ENCODE measurements around the gene ABI3BP.

The ABI3BP gene

DNA sequence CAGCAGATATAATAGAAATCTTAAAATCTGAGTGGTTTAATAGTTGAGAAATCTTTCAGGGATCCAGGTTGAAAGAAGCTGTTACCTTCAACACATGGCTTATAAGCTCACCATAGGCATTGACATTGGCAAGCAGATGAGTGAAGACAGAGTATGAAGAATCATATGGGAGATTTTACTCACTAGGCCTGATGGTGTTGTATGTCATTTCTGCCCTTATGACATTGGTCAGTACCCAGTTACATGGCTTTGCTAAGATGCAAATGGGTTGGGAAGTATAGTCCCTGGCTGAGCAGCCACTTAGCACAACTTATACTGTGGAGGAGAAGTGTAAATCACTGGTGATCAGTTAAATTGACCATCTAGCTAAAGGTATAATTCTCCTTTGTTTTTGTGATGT, 278.0 kb downstream of the ABI3BP start:
- DNase-seq: no peak

- DNase-seq: peak; percentile 10
Measured at GRCh38 chr3:100710261-100710968, 282.8 kb downstream of the ABI3BP start.

GRCh38 chr3:100709842-100710260, 283.4 kb downstream of the ABI3BP start:
- no peak for DNase-seq

DNA sequence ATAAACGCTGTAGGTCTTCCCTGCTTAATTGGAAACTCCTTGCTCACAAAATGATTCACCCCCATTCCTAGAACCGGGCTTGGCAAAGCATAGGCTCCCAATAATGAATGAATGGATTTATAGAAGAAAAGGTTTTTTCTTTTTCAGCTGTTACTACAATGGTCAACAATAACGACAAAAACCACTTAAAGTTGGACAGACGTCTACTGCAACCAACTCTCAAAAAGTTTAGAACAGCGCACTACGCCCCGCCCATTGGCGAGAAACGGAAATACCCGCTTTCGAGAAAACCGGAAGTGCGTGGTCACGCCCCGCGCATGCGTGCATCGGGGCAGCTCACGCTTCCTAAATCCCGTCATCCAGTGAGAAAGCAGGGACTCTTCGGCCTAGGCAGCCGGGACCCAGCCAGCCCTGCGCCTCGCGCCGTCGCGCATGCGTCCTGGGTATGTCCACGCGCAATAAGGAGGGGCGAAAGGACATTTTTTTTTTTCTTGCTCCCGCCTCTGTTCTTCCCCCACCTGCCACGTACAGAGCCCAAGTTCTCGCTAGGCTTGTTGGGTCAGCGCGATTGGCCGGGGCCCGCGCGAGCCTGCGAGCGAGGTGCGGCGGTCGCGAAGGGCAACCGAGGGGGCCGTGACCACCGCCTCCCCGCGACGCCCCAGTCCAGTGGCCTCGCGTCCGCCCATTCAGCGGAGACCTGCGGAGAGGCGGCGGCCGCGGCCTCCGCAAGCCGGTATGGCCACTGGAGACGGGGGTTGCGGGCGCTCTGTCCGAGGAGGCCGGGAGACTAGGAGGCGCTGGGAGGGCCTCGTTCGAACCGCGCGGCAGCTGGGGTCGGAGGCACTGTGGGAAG, 284.0 kb downstream of the ABI3BP start, which contains the start of gene TFG:
Gene TFG (plus strand): TSS at position 506 of the 853 bp plus-strand sequence. CDS start 4,192 bp downstream, outside the sequence.
- peak; percentile 98 for DNase-seq

GRCh38 chr3:100708644-100708988, 284.6 kb downstream of the ABI3BP start:
- no peak for DNase-seq

DNA sequence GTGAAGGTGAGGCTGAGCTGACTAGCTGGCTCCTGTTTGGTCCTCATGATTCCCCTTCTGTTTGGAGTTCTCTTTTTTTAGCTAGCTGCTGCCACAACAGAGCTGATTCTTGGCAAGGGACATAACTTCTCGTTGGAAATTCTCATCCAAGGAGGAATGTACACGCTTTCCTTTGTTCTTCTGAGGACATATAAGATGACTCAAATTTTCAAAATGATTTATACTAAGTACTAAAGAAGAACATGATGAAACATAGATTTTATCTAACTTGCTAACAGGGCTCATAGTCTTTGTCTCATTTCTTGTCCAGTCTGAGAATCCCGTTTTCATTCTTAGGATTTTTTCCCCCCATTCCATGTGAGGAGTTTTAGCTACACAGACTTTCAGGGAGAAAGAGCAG, 286.9 kb downstream of the ABI3BP start:
- DNase-seq: no peak

GRCh38 chr3:100703865-100704264, 289.4 kb downstream of the ABI3BP start:
- DNase-seq: no peak

DNA sequence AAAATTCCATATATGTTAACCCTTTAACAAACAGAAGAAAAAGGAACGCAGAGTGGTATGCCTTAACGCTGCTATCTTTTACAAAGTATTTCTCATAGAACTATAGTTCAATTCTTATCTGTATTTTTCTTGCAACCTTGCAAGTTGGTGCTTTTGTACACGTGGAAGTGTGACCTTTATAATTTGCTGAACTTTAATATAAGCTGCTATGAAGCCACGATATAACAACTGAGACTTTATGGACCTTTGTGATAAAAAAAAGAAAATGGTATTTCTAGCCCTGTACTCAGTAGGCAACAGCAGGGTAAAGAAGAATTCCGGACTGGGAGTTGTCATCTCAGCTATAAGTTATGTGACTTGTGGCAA, 290.3 kb downstream of the ABI3BP start:
- DNase-seq: no peak

DNA sequence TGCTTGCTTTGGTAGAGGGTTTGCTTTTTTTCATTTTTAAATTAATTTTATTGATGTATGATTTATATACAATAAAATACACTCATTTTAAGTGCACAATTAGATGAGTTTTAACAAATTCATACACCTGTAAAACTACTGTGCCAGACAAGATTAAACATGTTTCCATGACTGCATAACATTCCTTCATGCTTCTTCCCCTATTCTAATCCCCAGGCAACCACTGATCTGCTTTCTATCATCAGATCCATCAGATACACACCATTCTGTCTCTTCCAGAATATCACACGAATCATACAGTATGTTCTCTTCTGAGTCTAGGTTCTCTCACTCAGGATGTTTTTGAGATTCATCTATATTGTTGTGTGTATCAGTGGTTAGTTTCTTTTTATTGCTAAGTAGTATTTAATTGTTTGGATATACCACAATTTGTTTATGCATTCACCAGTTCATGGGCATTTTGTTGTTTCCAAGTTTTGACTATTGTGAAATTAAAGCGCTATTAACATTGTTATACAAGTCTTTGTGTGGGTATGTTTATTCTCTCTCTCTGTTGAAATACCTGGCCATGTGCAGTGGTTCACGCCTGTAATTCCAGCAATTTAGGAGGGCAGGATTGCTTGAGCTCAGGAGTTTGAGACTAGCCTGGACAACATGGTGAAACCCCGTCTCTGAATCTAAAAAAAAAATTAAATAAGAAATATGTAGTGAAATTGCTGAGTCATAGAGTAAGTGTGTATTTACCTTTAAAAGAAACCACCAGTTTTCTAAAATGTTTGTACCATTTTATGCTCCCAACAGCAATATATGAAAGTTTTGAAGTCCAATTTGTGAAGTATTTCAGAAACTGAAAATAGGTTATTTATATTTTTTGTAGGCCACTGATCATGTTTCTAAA, 290.9 kb downstream of the ABI3BP start:
- DNase-seq: no peak

DNA sequence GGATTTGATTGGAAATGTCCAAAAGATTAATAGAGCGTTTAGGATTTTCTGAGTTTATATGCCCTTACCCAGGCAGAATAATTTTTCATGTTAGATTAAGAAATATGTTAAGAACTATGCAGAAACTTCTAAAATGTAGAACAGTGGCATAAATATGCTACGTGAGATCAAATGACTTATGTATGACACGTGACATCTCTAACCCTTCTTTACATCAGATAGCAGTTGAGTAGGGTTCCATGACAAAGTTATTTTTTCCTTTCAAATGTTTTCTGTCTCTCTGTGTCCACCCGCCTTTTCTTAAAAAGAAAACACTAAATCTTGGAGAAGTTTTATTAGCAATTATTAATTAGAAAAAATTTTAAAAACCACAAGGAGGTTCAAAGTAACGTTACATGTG, 292.5 kb downstream of the ABI3BP start:
- DNase-seq: no peak

Data from T1000 (cell line).